ENCODE data around the gene BHLHA15. TPM values are rescaled to one million over a fixed set of nuclear protein-coding genes. Genes with fewer than 3 reads are reported as not detected.

Gene BHLHA15
- total RNA-seq, 1 donor from 2014 or later = 0.32 TPM

GRCh38 chr7:98202367-98203195 is 8.7 kb upstream of the BHLHA15 start:
- Mint-ChIP-seq H3K27me3 (ENCODE audit: low read depth) (no peaks in the 10 kb centered on the region), H3K27ac (ENCODE audit: unreplicated experiment) (no peak overlapping the region), H3K36me3 (ENCODE audit: low read depth) (peaks cover 16% of the 10 kb centered on the region), H3K9me3 (ENCODE audit: low read depth) (peaks cover 5% of the 10 kb centered on the region), H3K4me3 (ENCODE audit: unreplicated experiment) (no peak overlapping the region), H3K4me1 (ENCODE audit: low read depth) (peaks cover 9% of the 10 kb centered on the region)
- TF ChIP-seq CTCF (IDR thresholded peaks at IDR 0.05) = no peak
- no peak for DNase-seq (ENCODE audit: low spot score)

GRCh38 chr7:98203261-98203963 is 7.8 kb upstream of the BHLHA15 start:
- no peak for TF ChIP-seq CTCF (IDR thresholded peaks at IDR 0.05)
- Mint-ChIP-seq H3K36me3 (ENCODE audit: low read depth) (peaks cover 13% of the 10 kb centered on the region), H3K27me3 (ENCODE audit: low read depth) (no peaks in the 10 kb centered on the region), H3K27ac (ENCODE audit: unreplicated experiment) (no peak overlapping the region), H3K4me1 (ENCODE audit: low read depth) (peaks cover 9% of the 10 kb centered on the region), H3K4me3 (ENCODE audit: unreplicated experiment) (no peak overlapping the region), H3K9me3 (ENCODE audit: low read depth) (peaks cover 5% of the 10 kb centered on the region)
- DNase-seq (ENCODE audit: low spot score) = no peak

- Mint-ChIP-seq H3K36me3 (ENCODE audit: low read depth) (peaks cover 13% of the 10 kb centered on the region), H3K27ac (ENCODE audit: unreplicated experiment) (no peak overlapping the region), H3K27me3 (ENCODE audit: low read depth) (no peaks in the 10 kb centered on the region), H3K9me3 (ENCODE audit: low read depth) (peaks cover 2% of the 10 kb centered on the region), H3K4me1 (ENCODE audit: low read depth) (peaks cover 6% of the 10 kb centered on the region), H3K4me3 (ENCODE audit: unreplicated experiment) (no peak overlapping the region)
- DNase-seq (ENCODE audit: low spot score) = no peak
- TF ChIP-seq CTCF (IDR thresholded peaks at IDR 0.05) = no peak
Observed at GRCh38 chr7:98203964-98204605, 7.2 kb upstream of the BHLHA15 start.

GRCh38 chr7:98204670-98205069 is 6.6 kb upstream of the BHLHA15 start:
- Mint-ChIP-seq H3K9me3 (ENCODE audit: low read depth) (no peaks in the 10 kb centered on the region), H3K27ac (ENCODE audit: unreplicated experiment) (no peak overlapping the region)

More at GRCh38 chr7:98204670-98205069, 6.6 kb upstream of the BHLHA15 start:
- Mint-ChIP-seq H3K4me3 (ENCODE audit: unreplicated experiment) (no peak overlapping the region), H3K36me3 (ENCODE audit: low read depth) (peaks cover 13% of the 10 kb centered on the region), H3K27me3 (ENCODE audit: low read depth) (no peaks in the 10 kb centered on the region), H3K4me1 (ENCODE audit: low read depth) (peaks cover 3% of the 10 kb centered on the region)
- TF ChIP-seq CTCF (IDR thresholded peaks at IDR 0.05) = no peak
- DNase-seq (ENCODE audit: low spot score) = no peak
